Suprapubic skin (tissue), 4 donors: ENCODE results near the gene CFAP65. TPM values are rescaled to one million over a fixed set of nuclear protein-coding genes. Genes with fewer than 3 reads are reported as not detected.

Experiments
- DNase-seq, 2 donors: peaks; one replicate each; pipeline ENCODE4 v3.0.0-alpha.2; 2019; ENCODE audit warnings: low spot score in 2 of 2
- H3K27ac ChIP-seq: fragments of 200-600 bp; sonication (generic); one replicate; pipeline ENCODE4 v1.5.1; 2019
- H3K27me3 ChIP-seq: fragments of 200-600 bp; sonication (generic); one replicate; pipeline ENCODE4 v1.5.1; 2019
- H3K36me3 ChIP-seq: fragments of 200-600 bp; sonication (generic); one replicate; pipeline ENCODE4 v1.5.1; 2019
- H3K4me1 ChIP-seq: fragments of 200-600 bp; sonication (generic); one replicate; pipeline ENCODE4 v1.5.1; 2019
- H3K4me3 ChIP-seq: fragments of 200-600 bp; sonication (generic); one replicate; pipeline ENCODE4 v1.5.1; 2019; ENCODE audit warnings: mild to moderate bottlenecking
- H3K9me3 ChIP-seq: fragments of 200-600 bp; sonication (generic); one replicate; pipeline ENCODE4 v1.5.1; 2019
- CTCF ChIP-seq, 2 donors: fragments of 200-600 bp in 1 of 2; fragments of 450-650 bp in 1 of 2; sonication (generic) in 1 of 2; IDR thresholded peaks; one replicate each; pipeline ENCODE4 v1.5.1; 2016 to 2019; ENCODE audit warnings: antibody characterized with exemption in 2 of 2, mild to moderate bottlenecking in 1 of 2, moderate library complexity in 1 of 2
- EP300 ChIP-seq: sonication (generic); formaldehyde crosslinking; IDR thresholded peaks from one replicate; pipeline ENCODE4 v1.6.1; 2017; ENCODE audit warnings: antibody characterized with exemption
- POLR2A ChIP-seq, 2 donors: fragments of 450-650 bp; IDR thresholded peaks; one replicate each; pipeline ENCODE4 v1.6.1; 2017; ENCODE audit warnings: antibody characterized with exemption in 2 of 2, mild to moderate bottlenecking in 2 of 2, moderate library complexity in 2 of 2
- POLR2AphosphoS5 ChIP-seq, 3 donors: sonication (generic); formaldehyde crosslinking; IDR thresholded peaks; one replicate each; pipeline ENCODE4 v1.6.1; 2017; ENCODE audit warnings: antibody characterized with exemption in 3 of 3
- WGBS: methylation state at CpG from one replicate; pipeline ENCODE4 v1.1.5; 2018; 5-methylcytosine and 5-hydroxymethylcytosine counted together
- total RNA-seq, 4 donors: library from RNA; depleted of rRNA; stranded (reverse); fragments of >200 nt; gene quantifications; one replicate each; pipeline ENCODE4 v1.1.0, GENCODE V29; 2016

The CFAP65 gene
- total RNA-seq, 4 donors from 2014 or later = not detected

GRCh38 chr2:219022041-219022440 lies 19.3 kb downstream of the CFAP65 start:
- no peak for TF ChIP-seq CTCF (IDR thresholded peaks at IDR 0.05)
- no peak for TF ChIP-seq POLR2A (IDR thresholded peaks at IDR 0.05)
- no peak for TF ChIP-seq EP300
- TF ChIP-seq POLR2AphosphoS5 (IDR thresholded peaks at IDR 0.05) = no peak

GRCh38 chr2:219021591-219021990 lies 19.7 kb downstream of the CFAP65 start:
- no peak for TF ChIP-seq POLR2AphosphoS5 (IDR thresholded peaks at IDR 0.05)
- H3K27me3 ChIP-seq = peaks cover 11% of the 10 kb centered on the region
- DNase-seq = no peak
- no peak overlapping the region for H3K27ac ChIP-seq
- H3K9me3 ChIP-seq = no peaks in the 10 kb centered on the region
- no peaks in the 10 kb centered on the region for H3K4me1 ChIP-seq
- WGBS = 42% methylated on average over 9 of the region's 9 CpGs
- H3K36me3 ChIP-seq = no peaks in the 10 kb centered on the region
- no peak overlapping the region for H3K4me3 ChIP-seq

More at GRCh38 chr2:219022041-219022440, 19.3 kb downstream of the CFAP65 start:
- DNase-seq = no peak
- WGBS = 86% methylated on average over 12 of the region's 12 CpGs
- peaks cover 11% of the 10 kb centered on the region for H3K27me3 ChIP-seq
- no peak overlapping the region for H3K27ac ChIP-seq
- H3K4me1 ChIP-seq = no peaks in the 10 kb centered on the region
- H3K9me3 ChIP-seq = no peaks in the 10 kb centered on the region
- no peak overlapping the region for H3K4me3 ChIP-seq
- no peaks in the 10 kb centered on the region for H3K36me3 ChIP-seq

- Histone ChIP-seq H3K4me1 (no peaks in the 10 kb centered on the region), H3K36me3 (no peaks in the 10 kb centered on the region), H3K4me3 (no peak overlapping the region), H3K27ac (no peak overlapping the region), H3K9me3 (no peaks in the 10 kb centered on the region), H3K27me3 (peaks cover 11% of the 10 kb centered on the region)
- TF ChIP-seq POLR2AphosphoS5 (IDR thresholded peaks at IDR 0.05) = no peak
- no peak for TF ChIP-seq POLR2A (IDR thresholded peaks at IDR 0.05)
- 38% methylated on average over 10 of the region's 11 CpGs for WGBS
- no peak for DNase-seq
These were observed 20.5 kb downstream of the CFAP65 start for GRCh38 chr2:219020604-219021365.

- 60% methylated on average over 2 of the region's 6 CpGs for WGBS
- Histone ChIP-seq H3K36me3 (no peaks in the 10 kb centered on the region), H3K4me3 (no peak overlapping the region), H3K9me3 (no peaks in the 10 kb centered on the region), H3K27me3 (peaks cover 11% of the 10 kb centered on the region), H3K27ac (no peak overlapping the region), H3K4me1 (no peaks in the 10 kb centered on the region)
- TF ChIP-seq POLR2AphosphoS5 (IDR thresholded peaks at IDR 0.05) (no peak), POLR2A (IDR thresholded peaks at IDR 0.05) (no peak), CTCF (IDR thresholded peaks at IDR 0.05) (no peak), EP300 (no peak)
- DNase-seq = no peak
These were observed 21.9 kb downstream of the CFAP65 start for GRCh38 chr2:219019436-219019835.

- no peak overlapping the region for H3K4me3 ChIP-seq
- no peaks in the 10 kb centered on the region for H3K4me1 ChIP-seq
- DNase-seq = no peak
- TF ChIP-seq CTCF (IDR thresholded peaks at IDR 0.05) (no peak), POLR2AphosphoS5 (IDR thresholded peaks at IDR 0.05) (no peak)
- H3K27ac ChIP-seq = no peak overlapping the region
- no peaks in the 10 kb centered on the region for H3K36me3 ChIP-seq
- WGBS = 83% methylated on average over 8 of the region's 10 CpGs
- H3K9me3 ChIP-seq = no peaks in the 10 kb centered on the region
- H3K27me3 ChIP-seq = peaks cover 16% of the 10 kb centered on the region
These were observed 22.6 kb downstream of the CFAP65 start for GRCh38 chr2:219018726-219019125.

- WGBS = 96% methylated on average over 7 of the region's 7 CpGs
These were observed 23.0 kb downstream of the CFAP65 start for GRCh38 chr2:219018286-219018685.

More at GRCh38 chr2:219018286-219018685, 23.0 kb downstream of the CFAP65 start:
- peaks cover 20% of the 10 kb centered on the region for H3K27me3 ChIP-seq
- no peaks in the 10 kb centered on the region for H3K9me3 ChIP-seq
- DNase-seq = no peak
- H3K36me3 ChIP-seq = no peaks in the 10 kb centered on the region
- H3K4me3 ChIP-seq = no peak overlapping the region
- no peak overlapping the region for H3K27ac ChIP-seq
- no peak for TF ChIP-seq CTCF (IDR thresholded peaks at IDR 0.05)
- TF ChIP-seq POLR2A (IDR thresholded peaks at IDR 0.05) = no peak
- TF ChIP-seq EP300 = no peak
- TF ChIP-seq POLR2AphosphoS5 (IDR thresholded peaks at IDR 0.05) = no peak
- H3K4me1 ChIP-seq = no peaks in the 10 kb centered on the region
